ES-I3 (cell line): ENCODE results near the gene ZNF324.
"Not testable (repeated sequence)": the region's sequence is repeated elsewhere in the genome, so short reads cannot be mapped to it uniquely, and the experiment has no call there.

Source experiments
- H3K36me3 ChIP-seq: 2 replicates; pipeline ENCODE4 v1.6.1; 2013; ENCODE audit warnings: mild to moderate bottlenecking, low read length, control low read depth, moderate library complexity; ENCODE audit not compliant: insufficient read depth
- H3K4me1 ChIP-seq: 2 replicates; pipeline ENCODE4 v1.6.1; 2013; ENCODE audit warnings: mild to moderate bottlenecking, control low read depth, low read length; ENCODE audit not compliant: insufficient read depth
- H3K9ac ChIP-seq: 2 replicates; pipeline ENCODE4 v1.6.1; 2013; ENCODE audit warnings: low read depth, mild to moderate bottlenecking, low read length, moderate library complexity
- H3K9me3 ChIP-seq: 2 replicates; pipeline ENCODE4 v1.6.1; 2013; ENCODE audit warnings: mild to moderate bottlenecking, low read length, moderate library complexity; ENCODE audit not compliant: control insufficient read depth, insufficient read depth

ZNF324 gene

GRCh38 chr19:58456111-58456510, 10.8 kb upstream of the ZNF324 start:
- no peaks in the 10 kb centered on the region for H3K9me3 ChIP-seq
- no peak overlapping the region for H3K9ac ChIP-seq
- no peaks in the 10 kb centered on the region; the same call in none of the 2 replicates for H3K36me3 ChIP-seq
- no peaks in the 10 kb centered on the region for H3K4me1 ChIP-seq

- H3K4me1 ChIP-seq = no peaks in the 10 kb centered on the region
- no peak overlapping the region for H3K9ac ChIP-seq
- H3K9me3 ChIP-seq = no peaks in the 10 kb centered on the region
- no peaks in the 10 kb centered on the region; the same call in none of the 2 replicates for H3K36me3 ChIP-seq
Measured at GRCh38 chr19:58460039-58460438, 6.8 kb upstream of the ZNF324 start.

- peak overlapping the region; percentile 60; the same call in 1 of the 2 replicates for H3K9ac ChIP-seq
- no peaks in the 10 kb centered on the region for H3K9me3 ChIP-seq
- H3K4me1 ChIP-seq = no peaks in the 10 kb centered on the region
- H3K36me3 ChIP-seq = no peaks in the 10 kb centered on the region
Measured at GRCh38 chr19:58466089-58466759, 656 bp upstream of the ZNF324 start.

- H3K4me1 ChIP-seq = no peaks in the 10 kb centered on the region
- H3K9me3 ChIP-seq = no peaks in the 10 kb centered on the region
- H3K36me3 ChIP-seq = no peaks in the 10 kb centered on the region
- H3K9ac ChIP-seq = no peak overlapping the region
Measured at GRCh38 chr19:58468216-58468839, 1.4 kb downstream of the ZNF324 start.

- H3K36me3 ChIP-seq = no peaks in the 10 kb centered on the region
- H3K9me3 ChIP-seq = no peaks in the 10 kb centered on the region
- H3K4me1 ChIP-seq = no peaks in the 10 kb centered on the region
- no peak overlapping the region for H3K9ac ChIP-seq
Measured at GRCh38 chr19:58469241-58470013, 2.5 kb downstream of the ZNF324 start.

- not testable (repeated sequence) for H3K9me3 ChIP-seq, H3K4me1 ChIP-seq, H3K9ac ChIP-seq, H3K36me3 ChIP-seq
Measured at GRCh38 chr19:58470837-58471543, 4.1 kb downstream of the ZNF324 start.

GRCh38 chr19:58471736-58472135, 4.9 kb downstream of the ZNF324 start:
- no peaks in the 10 kb centered on the region for H3K9me3 ChIP-seq
- H3K36me3 ChIP-seq = no peaks in the 10 kb centered on the region
- no peaks in the 10 kb centered on the region for H3K4me1 ChIP-seq
- no peak overlapping the region for H3K9ac ChIP-seq

GRCh38 chr19:58473775-58474174, 6.9 kb downstream of the ZNF324 start:
- no peaks in the 10 kb centered on the region for H3K36me3 ChIP-seq
- no peaks in the 10 kb centered on the region for H3K9me3 ChIP-seq
- no peak overlapping the region for H3K9ac ChIP-seq
- H3K4me1 ChIP-seq = no peaks in the 10 kb centered on the region; the same call in 1 of the 2 replicates

GRCh38 chr19:58474291-58474996, 7.6 kb downstream of the ZNF324 start:
- Histone ChIP-seq H3K9me3 (no peaks in the 10 kb centered on the region), H3K9ac (no peak overlapping the region), H3K36me3 (no peaks in the 10 kb centered on the region)

GRCh38 chr19:58474997-58475713, 8.3 kb downstream of the ZNF324 start:
- no peaks in the 10 kb centered on the region; the same call in 1 of the 2 replicates for H3K4me1 ChIP-seq
- H3K9me3 ChIP-seq = no peaks in the 10 kb centered on the region
- H3K36me3 ChIP-seq = no peaks in the 10 kb centered on the region
- H3K9ac ChIP-seq = peak overlapping the region; percentile 77

More at GRCh38 chr19:58474291-58474996, 7.6 kb downstream of the ZNF324 start:
- H3K4me1 ChIP-seq = no peaks in the 10 kb centered on the region; the same call in 1 of the 2 replicates

- peak within 1 kb of the TSS; percentile 77 for H3K9ac ChIP-seq
- no peaks in the 10 kb centered on the region; the same call in 1 of the 2 replicates for H3K4me1 ChIP-seq
- H3K9me3 ChIP-seq = no peaks in the 10 kb centered on the region
- no peaks in the 10 kb centered on the region for H3K36me3 ChIP-seq
Measured at GRCh38 chr19:58475714-58476497, 9.0 kb downstream of the ZNF324 start, which contains the start of gene ZNF446. TSS of gene ZNF446 (plus strand) at chr19:58476352. CDS start at chr19:58477219, 867 bp downstream.

- Histone ChIP-seq H3K9me3 (no peaks in the 10 kb centered on the region), H3K36me3 (peaks cover 5% of the 10 kb centered on the region; the same call in 1 of the 2 replicates), H3K9ac (peak overlapping the region; percentile 77), H3K4me1 (no peaks in the 10 kb centered on the region; the same call in 1 of the 2 replicates)
Measured at GRCh38 chr19:58476498-58477015, 9.7 kb downstream of the ZNF324 start.
